ENCODE data around the gene KIF26A.
"Not testable (repeated sequence)": the region's sequence is repeated elsewhere in the genome, so short reads cannot be mapped to it uniquely, and the experiment has no call there.

The KIF26A gene

GRCh38 chr14:104196461-104197140 lies 58.2 kb downstream of the KIF26A start:
- no peak for DNase-seq

GRCh38 chr14:104197449-104198247 lies 59.3 kb downstream of the KIF26A start:
- no peak for DNase-seq

- no peak for DNase-seq
These were observed 61.0 kb downstream of the KIF26A start for GRCh38 chr14:104199266-104199895.

GRCh38 chr14:104200106-104200505 lies 61.7 kb downstream of the KIF26A start:
- DNase-seq = no peak

- DNase-seq = no peak
These were observed 62.2 kb downstream of the KIF26A start for GRCh38 chr14:104200591-104200990.

- DNase-seq = no peak
These were observed 62.7 kb downstream of the KIF26A start for GRCh38 chr14:104201063-104201462.

GRCh38 chr14:104201496-104201895 lies 63.1 kb downstream of the KIF26A start:
- no peak for DNase-seq

- DNase-seq = no peak
These were observed 64.1 kb downstream of the KIF26A start for GRCh38 chr14:104202259-104203070.

- no peak for DNase-seq
These were observed 64.7 kb downstream of the KIF26A start for GRCh38 chr14:104203071-104203425.

GRCh38 chr14:104204660-104205149 lies 66.3 kb downstream of the KIF26A start:
- no peak for DNase-seq

GRCh38 chr14:104205781-104206180 lies 67.4 kb downstream of the KIF26A start:
- no peak for DNase-seq

- DNase-seq = no peak
These were observed 68.0 kb downstream of the KIF26A start for GRCh38 chr14:104206281-104206904.

GRCh38 chr14:104207142-104208014 lies 69.0 kb downstream of the KIF26A start:
- no peak for DNase-seq

- DNase-seq = not testable (repeated sequence)
These were observed 69.6 kb downstream of the KIF26A start for GRCh38 chr14:104208015-104208295.

- DNase-seq = not testable (repeated sequence)
These were observed 69.9 kb downstream of the KIF26A start for GRCh38 chr14:104208331-104208730.

- not testable (repeated sequence) for DNase-seq
These were observed 70.7 kb downstream of the KIF26A start for GRCh38 chr14:104209071-104209470.

- DNase-seq = no peak
These were observed 71.8 kb downstream of the KIF26A start for GRCh38 chr14:104209985-104210816.

- DNase-seq = no peak
These were observed 72.4 kb downstream of the KIF26A start for GRCh38 chr14:104210817-104211195.

- DNase-seq = no peak
These were observed 72.8 kb downstream of the KIF26A start for GRCh38 chr14:104211215-104211614.

GRCh38 chr14:104211741-104212140 lies 73.4 kb downstream of the KIF26A start:
- DNase-seq = no peak
